ENCODE data around the gene INTS1.

DNA sequence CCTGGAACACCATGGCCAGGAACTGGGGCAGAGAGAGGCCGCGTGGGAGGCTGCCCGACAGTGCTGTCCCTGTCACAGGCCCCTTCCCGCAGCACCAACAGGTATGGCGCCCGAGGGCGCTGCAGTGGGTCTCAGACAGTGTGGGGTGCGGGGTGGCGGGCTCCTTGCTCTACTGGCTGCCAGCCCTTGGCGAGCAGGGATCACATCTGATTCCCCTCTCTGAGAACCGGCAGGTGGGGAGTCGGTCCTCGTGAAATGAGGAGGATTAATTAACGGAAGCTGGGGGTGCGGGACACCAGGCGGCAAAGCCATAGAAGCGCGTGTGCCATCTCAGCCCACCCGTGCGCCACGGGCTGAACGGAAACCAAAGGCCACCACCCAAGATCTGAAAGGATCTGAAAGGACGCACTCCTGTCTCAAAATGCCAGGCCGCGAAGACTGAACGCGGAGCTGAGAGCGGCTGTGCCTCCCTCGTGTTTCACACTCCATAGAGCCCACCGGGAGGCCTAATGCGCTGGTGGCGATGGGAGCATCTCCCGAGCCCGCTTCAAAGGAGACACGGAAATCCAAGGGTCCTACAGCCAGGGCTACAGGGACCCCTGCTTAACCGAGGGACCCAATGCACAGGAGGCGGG lies 6.8 kb downstream of the INTS1 start:
- TF ChIP-seq CTCF (IDR thresholded peaks at IDR 0.05): no peak
- TF ChIP-seq POLR2AphosphoS5 (IDR thresholded peaks at IDR 0.05): no peak
